Activated naive CD8-positive, alpha-beta T cell treated with anti-CD3 and anti-CD28 coated beads for 36 hours (primary cell): Measurements from ENCODE around the gene ZNF471. TPM values are rescaled to one million over a fixed set of nuclear protein-coding genes. Genes with fewer than 3 reads are reported as not detected.

ENCODE experiments used
- DNase-seq: peaks from one replicate; pipeline ENCODE4 v3.0.0; 2021
- H3K27ac Mint-ChIP-seq: one replicate; pipeline ENCODE4 v1.8.0; 2022; ENCODE audit warnings: mild to moderate bottlenecking, moderate library complexity, mixed read lengths
- H3K27me3 Mint-ChIP-seq: one replicate; pipeline ENCODE4 v1.8.0; 2022; ENCODE audit warnings: mild to moderate bottlenecking, mixed read lengths
- H3K36me3 Mint-ChIP-seq: one replicate; pipeline ENCODE4 v1.8.0; 2021; ENCODE audit warnings: mild to moderate bottlenecking, mixed read lengths
- H3K4me1 Mint-ChIP-seq: one replicate; pipeline ENCODE4 v1.8.0; 2021; ENCODE audit warnings: mixed read lengths
- H3K4me3 Mint-ChIP-seq: one replicate; pipeline ENCODE4 v1.8.0; 2022; ENCODE audit warnings: mild to moderate bottlenecking, moderate library complexity, mixed read lengths
- H3K9me3 Mint-ChIP-seq: one replicate; pipeline ENCODE4 v1.8.0; 2022; ENCODE audit warnings: mixed read lengths
- total RNA-seq, 2 experiments: library from RNA; stranded (reverse); gene quantifications; one replicate each; pipeline ENCODE4 v1.2.3, GENCODE V29; 2021

Gene ZNF471
- total RNA-seq, result 1 to 10 TPM; 1.2 to 1.5 TPM

DNA sequence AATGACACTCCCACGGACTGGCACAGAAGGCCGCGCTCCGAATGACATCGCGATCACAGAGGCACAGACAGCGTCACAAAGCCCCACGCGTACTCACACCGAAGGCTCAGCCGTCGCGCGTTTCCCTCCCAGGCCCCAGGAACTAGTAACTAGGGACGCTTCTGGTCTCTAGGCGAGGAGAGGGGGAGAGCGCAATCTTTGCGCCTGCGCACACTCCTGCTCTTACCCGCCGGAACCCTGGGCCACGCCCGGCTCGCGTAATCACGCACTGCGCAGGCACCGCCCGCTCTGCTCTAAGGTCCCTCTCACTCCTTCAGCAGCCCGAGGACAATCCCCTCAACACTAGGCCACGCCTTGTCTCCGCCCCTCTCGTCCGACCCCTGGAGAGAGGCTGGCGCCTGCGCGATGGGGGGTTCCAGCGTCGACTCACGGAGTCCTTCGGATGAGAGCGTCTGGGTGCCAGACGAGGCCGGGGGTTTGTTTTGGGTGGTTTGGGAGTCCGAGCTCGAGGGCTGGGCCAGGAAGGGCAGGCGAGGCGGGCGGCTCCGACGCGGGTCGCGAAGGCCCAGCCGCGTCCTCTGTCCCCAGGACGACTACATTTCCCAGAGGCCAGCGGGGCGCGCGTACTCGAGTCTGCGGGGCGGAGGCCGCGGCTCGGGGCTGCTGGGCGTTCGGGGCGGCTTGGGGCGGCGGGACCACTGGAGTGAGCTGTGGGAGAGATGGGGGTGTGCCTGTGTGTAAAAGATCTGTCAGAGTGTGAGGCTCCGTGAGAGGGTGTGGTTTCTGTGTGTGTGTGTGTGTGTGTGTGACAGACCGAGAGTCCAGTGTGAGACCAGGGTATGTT is at the start of gene ZNF471:
ZNF471 (plus strand) TSS at position 410 of the 844 bp plus-strand sequence. CDS start 3,717 bp downstream, outside the sequence.
- peaks cover 16% of the 10 kb centered on the region for H3K9me3 Mint-ChIP-seq
- H3K4me1 Mint-ChIP-seq, result peaks cover 5% of the 10 kb centered on the region
- DNase-seq, result peak; percentile 96
- no peak within 1 kb of the TSS for H3K4me3 Mint-ChIP-seq
- H3K36me3 Mint-ChIP-seq, result peaks cover 13% of the 10 kb centered on the region
- H3K27me3 Mint-ChIP-seq, result no peaks in the 10 kb centered on the region
- peak within 1 kb of the TSS; percentile 44 for H3K27ac Mint-ChIP-seq

DNA sequence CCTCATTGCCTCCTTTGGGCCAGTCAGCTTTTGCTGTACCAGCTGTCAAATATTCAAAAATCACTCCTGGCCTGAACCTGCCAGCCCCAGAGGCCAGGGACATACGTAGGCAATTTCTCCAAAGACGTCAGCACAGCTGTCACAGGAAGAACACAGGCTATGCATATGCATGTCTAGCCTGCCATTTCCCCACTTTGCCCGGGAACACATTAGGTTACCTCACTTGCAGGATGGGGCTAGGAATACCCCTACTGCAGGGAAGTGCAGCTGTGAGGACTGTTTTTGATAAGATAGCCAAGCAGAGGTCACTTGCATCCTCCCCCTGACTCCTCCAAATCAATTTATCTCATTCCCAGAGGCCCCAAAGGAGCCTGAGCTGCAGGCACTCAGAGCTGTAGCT is 33.3 kb upstream of the ZNF471 start:
- DNase-seq, result no peak
- peaks cover 16% of the 10 kb centered on the region for H3K4me1 Mint-ChIP-seq
- peaks cover 35% of the 10 kb centered on the region for H3K27me3 Mint-ChIP-seq
- peaks cover 87% of the 10 kb centered on the region for H3K36me3 Mint-ChIP-seq
- H3K27ac Mint-ChIP-seq, result no peak overlapping the region
- H3K9me3 Mint-ChIP-seq, result peaks cover 60% of the 10 kb centered on the region
- no peak overlapping the region for H3K4me3 Mint-ChIP-seq

GRCh38 chr19:56476093-56476492 is 31.6 kb upstream of the ZNF471 start:
- Mint-ChIP-seq H3K4me3 (peak overlapping the region; percentile 94), H3K36me3 (peaks cover 86% of the 10 kb centered on the region), H3K4me1 (peaks cover 16% of the 10 kb centered on the region), H3K27ac (no peak overlapping the region), H3K27me3 (peaks cover 35% of the 10 kb centered on the region), H3K9me3 (peaks cover 63% of the 10 kb centered on the region)
- no peak for DNase-seq

- Mint-ChIP-seq H3K27me3 (peaks cover 35% of the 10 kb centered on the region), H3K9me3 (peaks cover 59% of the 10 kb centered on the region), H3K36me3 (peaks cover 84% of the 10 kb centered on the region), H3K27ac (peak within 1 kb of the TSS; percentile 99), H3K4me3 (peak within 1 kb of the TSS; percentile 94), H3K4me1 (peaks cover 16% of the 10 kb centered on the region)
- peak; percentile 65 for DNase-seq
Observed at GRCh38 chr19:56476651-56477428, 30.8 kb upstream of the ZNF471 start, which contains the start of gene ZNF667. TSS of gene ZNF667 (minus strand) at chr19:56477345. CDS start at chr19:56462370, 14,975 bp downstream.

- peaks cover 16% of the 10 kb centered on the region for H3K4me1 Mint-ChIP-seq
- peaks cover 35% of the 10 kb centered on the region for H3K27me3 Mint-ChIP-seq
- peaks cover 78% of the 10 kb centered on the region for H3K36me3 Mint-ChIP-seq
- peak overlapping the region; percentile 99 for H3K27ac Mint-ChIP-seq
- H3K4me3 Mint-ChIP-seq, result peak overlapping the region; percentile 94
- peak; percentile 87 for DNase-seq
- H3K9me3 Mint-ChIP-seq, result peaks cover 55% of the 10 kb centered on the region
Observed at GRCh38 chr19:56477429-56478338, 30.0 kb upstream of the ZNF471 start.

- H3K9me3 Mint-ChIP-seq, result peaks cover 64% of the 10 kb centered on the region
- no peak overlapping the region for H3K4me3 Mint-ChIP-seq
- H3K36me3 Mint-ChIP-seq, result peaks cover 80% of the 10 kb centered on the region
- DNase-seq, result no peak
- H3K27ac Mint-ChIP-seq, result no peak overlapping the region
- no peaks in the 10 kb centered on the region for H3K4me1 Mint-ChIP-seq
- H3K27me3 Mint-ChIP-seq, result no peaks in the 10 kb centered on the region
Observed at GRCh38 chr19:56491399-56491798, 16.3 kb upstream of the ZNF471 start.

GRCh38 chr19:56504581-56504980 is 3.1 kb upstream of the ZNF471 start:
- DNase-seq, result no peak
- no peak overlapping the region for H3K4me3 Mint-ChIP-seq
- no peaks in the 10 kb centered on the region for H3K27me3 Mint-ChIP-seq
- peaks cover 27% of the 10 kb centered on the region for H3K36me3 Mint-ChIP-seq
- peaks cover 39% of the 10 kb centered on the region for H3K9me3 Mint-ChIP-seq
- H3K4me1 Mint-ChIP-seq, result peaks cover 5% of the 10 kb centered on the region
- H3K27ac Mint-ChIP-seq, result no peak overlapping the region

DNA sequence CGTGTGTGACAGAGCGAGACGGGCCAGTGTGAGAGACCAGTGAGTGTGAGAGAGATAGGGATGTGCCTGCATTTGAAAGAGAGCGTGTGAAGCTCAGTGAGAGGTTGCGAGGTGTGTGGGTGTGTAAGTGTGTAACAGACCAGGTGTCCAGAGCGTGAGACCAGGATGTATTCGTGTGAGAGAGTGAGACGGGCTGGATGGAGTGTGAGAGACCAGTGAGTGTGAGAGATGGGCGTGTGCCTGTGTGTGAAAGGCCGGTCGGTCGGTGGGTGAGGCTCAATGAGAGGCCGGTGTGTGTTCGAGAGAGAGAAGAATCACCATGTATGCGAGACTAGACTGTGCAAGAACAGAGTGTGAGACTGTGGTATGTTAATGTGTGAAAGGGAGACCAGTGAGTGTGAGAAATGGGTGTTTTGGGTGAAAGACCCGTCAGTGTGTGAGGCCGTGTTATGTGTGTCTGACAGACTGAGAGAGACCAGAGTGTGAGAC is 679 bp downstream of the ZNF471 start:
- Mint-ChIP-seq H3K36me3 (peaks cover 15% of the 10 kb centered on the region), H3K4me3 (no peak overlapping the region), H3K27me3 (no peaks in the 10 kb centered on the region), H3K27ac (no peak overlapping the region), H3K9me3 (peaks cover 16% of the 10 kb centered on the region), H3K4me1 (peaks cover 5% of the 10 kb centered on the region)
- no peak for DNase-seq

DNA sequence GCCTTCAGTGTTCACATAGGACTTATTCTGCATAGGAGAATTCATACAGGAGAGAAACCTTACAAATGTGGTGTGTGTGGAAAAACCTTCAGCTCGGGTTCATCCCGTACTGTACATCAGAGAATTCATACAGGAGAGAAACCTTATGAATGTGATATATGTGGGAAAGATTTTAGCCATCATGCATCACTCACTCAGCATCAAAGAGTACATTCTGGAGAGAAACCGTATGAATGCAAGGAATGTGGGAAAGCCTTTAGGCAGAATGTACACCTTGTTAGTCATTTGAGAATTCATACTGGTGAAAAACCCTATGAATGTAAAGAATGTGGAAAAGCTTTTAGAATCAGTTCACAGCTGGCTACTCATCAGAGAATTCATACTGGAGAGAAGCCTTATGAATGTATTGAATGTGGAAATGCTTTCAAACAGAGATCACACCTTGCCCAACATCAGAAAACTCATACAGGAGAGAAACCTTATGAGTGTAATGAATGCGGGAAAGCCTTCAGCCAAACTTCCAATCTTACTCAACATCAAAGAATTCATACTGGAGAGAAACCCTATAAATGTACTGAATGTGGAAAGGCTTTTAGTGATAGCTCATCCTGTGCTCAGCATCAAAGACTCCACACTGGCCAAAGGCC is 17.7 kb downstream of the ZNF471 start:
- Mint-ChIP-seq H3K36me3 (peaks cover 46% of the 10 kb centered on the region), H3K4me3 (no peak overlapping the region), H3K27ac (no peak overlapping the region), H3K9me3 (peaks cover 58% of the 10 kb centered on the region), H3K27me3 (no peaks in the 10 kb centered on the region), H3K4me1 (no peaks in the 10 kb centered on the region)
- DNase-seq, result no peak

- peaks cover 19% of the 10 kb centered on the region for H3K4me1 Mint-ChIP-seq
- peak overlapping the region; percentile 93 for H3K27ac Mint-ChIP-seq
- H3K9me3 Mint-ChIP-seq, result peaks cover 55% of the 10 kb centered on the region
- H3K4me3 Mint-ChIP-seq, result peak overlapping the region; percentile 86
- no peaks in the 10 kb centered on the region for H3K27me3 Mint-ChIP-seq
- H3K36me3 Mint-ChIP-seq, result peaks cover 61% of the 10 kb centered on the region
- no peak for DNase-seq
Observed at GRCh38 chr19:56537442-56537841, 29.8 kb downstream of the ZNF471 start.

DNA sequence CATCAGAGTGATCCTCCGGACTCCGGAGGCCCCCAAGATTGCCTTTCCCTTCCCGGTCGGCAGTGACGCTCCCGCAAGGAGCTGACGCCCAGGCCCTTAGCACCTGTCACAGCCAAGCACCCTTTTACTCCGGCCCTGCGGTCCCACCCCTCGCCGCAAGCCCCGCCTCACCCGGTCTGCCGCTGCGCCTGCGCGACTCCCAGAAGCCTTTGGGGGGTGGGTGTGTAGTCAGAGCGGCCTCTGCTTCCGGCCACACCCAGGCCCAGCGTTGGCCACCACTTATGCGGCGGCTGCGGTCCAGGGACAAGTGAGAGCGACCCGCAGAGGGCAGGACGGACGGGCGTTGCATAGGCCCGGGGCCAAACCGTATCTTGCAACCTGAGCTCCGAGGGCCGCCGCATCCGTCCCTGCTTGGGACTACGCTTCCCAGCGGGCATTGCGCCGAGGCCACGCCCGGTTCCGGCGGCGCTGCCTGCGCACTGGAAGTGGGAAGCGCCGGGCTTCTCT is 30.7 kb downstream of the ZNF471 start:
- peaks cover 59% of the 10 kb centered on the region for H3K36me3 Mint-ChIP-seq
- H3K4me1 Mint-ChIP-seq, result peaks cover 22% of the 10 kb centered on the region
- H3K9me3 Mint-ChIP-seq, result peaks cover 50% of the 10 kb centered on the region
- H3K27ac Mint-ChIP-seq, result peak overlapping the region; percentile 93
- DNase-seq, result peak; percentile 93
- peak overlapping the region; percentile 86 for H3K4me3 Mint-ChIP-seq
- H3K27me3 Mint-ChIP-seq, result no peaks in the 10 kb centered on the region

GRCh38 chr19:56538761-56539263 is 31.2 kb downstream of the ZNF471 start, which contains the start of gene ZFP28:
TSS of gene ZFP28 (plus strand) at chr19:56538948. CDS start at chr19:56539019, 71 bp downstream.
- H3K4me3 Mint-ChIP-seq, result peak within 1 kb of the TSS; percentile 86
- no peak for DNase-seq
- no peaks in the 10 kb centered on the region for H3K27me3 Mint-ChIP-seq
- peaks cover 51% of the 10 kb centered on the region for H3K9me3 Mint-ChIP-seq
- peaks cover 64% of the 10 kb centered on the region for H3K36me3 Mint-ChIP-seq
- H3K4me1 Mint-ChIP-seq, result peaks cover 22% of the 10 kb centered on the region
- peak within 1 kb of the TSS; percentile 93 for H3K27ac Mint-ChIP-seq

DNA sequence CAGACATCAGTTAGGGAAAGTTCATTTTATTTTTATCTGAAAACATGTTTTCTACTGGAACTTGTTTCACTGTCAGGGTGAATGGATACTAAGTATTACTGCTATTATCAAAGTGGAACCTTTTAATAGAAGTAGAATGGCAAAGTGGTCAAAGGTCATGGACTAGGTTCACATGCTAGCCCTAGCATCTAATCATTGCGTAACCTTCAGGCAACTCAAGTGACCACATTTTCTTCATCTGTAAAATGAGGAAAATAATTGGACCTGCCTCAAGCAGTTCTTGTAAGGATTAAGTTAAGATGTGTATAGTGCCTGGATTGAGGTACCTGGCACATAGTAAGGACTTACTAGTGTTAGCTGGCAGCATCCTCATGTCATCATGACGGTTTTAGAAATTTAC is 36.1 kb downstream of the ZNF471 start:
- Mint-ChIP-seq H3K4me1 (peaks cover 15% of the 10 kb centered on the region), H3K9me3 (peaks cover 45% of the 10 kb centered on the region), H3K36me3 (peaks cover 79% of the 10 kb centered on the region), H3K27me3 (no peaks in the 10 kb centered on the region), H3K4me3 (no peak overlapping the region), H3K27ac (no peak overlapping the region)
- DNase-seq, result no peak
